Measurements from ENCODE around the gene CLMN. TPM values are rescaled to one million over a fixed set of nuclear protein-coding genes. Genes with fewer than 3 reads are reported as not detected.

Gene CLMN
- total RNA-seq, 4 donors from 2014 or later = 3.3 to 14.1 (median 5.1) TPM

DNA sequence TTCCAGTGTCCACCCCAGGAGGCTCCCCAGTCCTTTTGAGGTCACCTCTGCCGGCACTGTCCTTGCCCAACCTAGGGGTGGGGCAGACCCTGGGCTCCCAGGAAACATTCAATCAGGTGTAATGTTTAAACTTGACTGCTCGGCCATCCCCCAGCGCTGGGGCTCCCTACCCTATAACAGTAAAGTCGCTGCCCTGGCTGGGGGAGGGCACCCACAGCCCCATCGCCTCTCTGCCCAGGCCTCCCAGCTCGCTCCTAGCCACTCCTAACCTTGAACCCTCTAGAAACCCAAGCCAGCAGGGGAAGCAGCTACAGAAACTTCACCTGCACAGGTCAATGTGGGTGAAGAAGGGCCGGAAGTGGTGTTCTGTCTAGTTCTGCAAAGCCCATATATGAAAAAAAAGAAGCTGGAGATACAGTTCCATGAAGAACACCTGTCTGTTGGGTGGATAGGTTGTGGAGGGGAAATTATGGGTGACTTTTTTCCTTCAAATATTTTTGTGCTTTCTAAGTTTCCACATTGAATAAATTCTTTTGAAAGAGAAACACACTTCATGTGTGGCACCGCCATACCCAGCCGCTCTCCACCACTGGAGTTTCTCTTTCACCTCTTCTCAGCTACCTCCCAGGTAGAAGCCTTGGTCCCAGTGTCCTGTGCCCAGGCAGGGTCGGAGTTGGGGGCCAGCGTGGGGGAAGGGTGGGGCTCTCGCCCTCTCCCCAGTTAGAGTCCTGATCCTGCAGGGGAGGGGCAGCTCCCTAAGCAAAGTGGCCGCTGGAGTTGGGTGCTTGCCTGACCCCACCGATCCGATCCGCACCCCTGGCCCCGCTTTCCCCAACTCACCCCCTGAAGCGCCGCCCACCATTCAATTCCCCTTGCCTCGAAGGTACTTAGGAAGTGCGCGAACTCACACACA lies 1.1 kb downstream of the CLMN start:
- intact Hi-C loops (cut with DNase I) = no loop called here
- Histone ChIP-seq H3K27me3 (peaks cover 0 to 14% (median 0%) of the 10 kb centered on the region in 4 donors), H3K36me3 (no peaks in the 10 kb centered on the region), H3K4me3 (peak overlapping the region; percentile 56 to 97 (median 72)), H3K27ac (peak overlapping the region; percentile 72 to 88 (median 82)), H3K9me3 (no peaks in the 10 kb centered on the region), H3K4me1 (peaks cover 22 to 91% (median 44%) of the 10 kb centered on the region in 3 donors)
- TF ChIP-seq, protein P1, sequence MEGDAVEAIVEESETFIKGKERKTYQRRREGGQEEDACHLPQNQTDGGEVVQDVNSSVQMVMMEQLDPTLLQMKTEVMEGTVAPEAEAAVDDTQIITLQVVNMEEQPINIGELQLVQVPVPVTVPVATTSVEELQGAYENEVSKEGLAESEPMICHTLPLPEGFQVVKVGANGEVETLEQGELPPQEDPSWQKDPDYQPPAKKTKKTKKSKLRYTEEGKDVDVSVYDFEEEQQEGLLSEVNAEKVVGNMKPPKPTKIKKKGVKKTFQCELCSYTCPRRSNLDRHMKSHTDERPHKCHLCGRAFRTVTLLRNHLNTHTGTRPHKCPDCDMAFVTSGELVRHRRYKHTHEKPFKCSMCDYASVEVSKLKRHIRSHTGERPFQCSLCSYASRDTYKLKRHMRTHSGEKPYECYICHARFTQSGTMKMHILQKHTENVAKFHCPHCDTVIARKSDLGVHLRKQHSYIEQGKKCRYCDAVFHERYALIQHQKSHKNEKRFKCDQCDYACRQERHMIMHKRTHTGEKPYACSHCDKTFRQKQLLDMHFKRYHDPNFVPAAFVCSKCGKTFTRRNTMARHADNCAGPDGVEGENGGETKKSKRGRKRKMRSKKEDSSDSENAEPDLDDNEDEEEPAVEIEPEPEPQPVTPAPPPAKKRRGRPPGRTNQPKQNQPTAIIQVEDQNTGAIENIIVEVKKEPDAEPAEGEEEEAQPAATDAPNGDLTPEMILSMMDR (IDR thresholded peaks at IDR 0.05) = no peak
- TF ChIP-seq POLR2A (IDR thresholded peaks at IDR 0.05) = no peak
- WGBS, 2 donors = 22 to 56% methylated on average over 10 to 11 of the region's 22 CpGs
- DNase-seq = no peak

DNA sequence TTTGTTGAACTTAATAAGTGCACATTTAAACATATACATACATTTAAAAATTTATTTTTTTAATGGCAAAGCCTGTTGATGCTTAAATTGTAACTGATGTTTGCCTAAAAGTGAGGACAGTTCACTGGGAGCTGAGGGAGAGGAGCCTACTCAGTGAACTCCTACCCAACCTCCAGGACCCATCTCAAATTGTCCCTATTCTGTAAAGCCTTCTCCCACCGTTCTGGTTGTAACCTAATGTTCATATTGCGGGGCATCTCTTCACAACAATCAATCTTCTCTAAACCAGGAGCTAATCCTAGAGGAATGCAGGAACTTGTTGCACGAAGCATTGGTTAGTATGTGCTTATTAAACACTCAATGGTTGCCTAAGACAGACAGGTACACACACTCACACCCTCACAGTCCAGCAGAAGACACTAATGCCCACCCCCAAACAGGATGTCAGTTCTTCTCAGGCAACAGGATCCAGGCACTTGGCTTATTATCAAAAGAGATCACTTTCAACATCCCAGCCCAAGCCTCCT lies 1.8 kb downstream of the CLMN start:
- Histone ChIP-seq H3K36me3 (no peaks in the 10 kb centered on the region), H3K27me3 (peaks cover 0 to 14% (median 0%) of the 10 kb centered on the region in 4 donors), H3K4me3 (peak overlapping the region in 2 of 4 donors; percentile 80 to 97), H3K27ac (peak overlapping the region in 3 of 4 donors; percentile 81 to 88 (median 83)), H3K4me1 (peaks cover 22 to 91% (median 39%) of the 10 kb centered on the region in 3 donors), H3K9me3 (no peaks in the 10 kb centered on the region)
- intact Hi-C loops (cut with DNase I) = no loop called here
- no peak for DNase-seq
- TF ChIP-seq, protein P1 (IDR thresholded peaks at IDR 0.05) = no peak
- TF ChIP-seq POLR2A (IDR thresholded peaks at IDR 0.05) = no peak
- 38 to 45% methylated on average over 3 of the region's 3 CpGs for WGBS, 2 donors

DNA sequence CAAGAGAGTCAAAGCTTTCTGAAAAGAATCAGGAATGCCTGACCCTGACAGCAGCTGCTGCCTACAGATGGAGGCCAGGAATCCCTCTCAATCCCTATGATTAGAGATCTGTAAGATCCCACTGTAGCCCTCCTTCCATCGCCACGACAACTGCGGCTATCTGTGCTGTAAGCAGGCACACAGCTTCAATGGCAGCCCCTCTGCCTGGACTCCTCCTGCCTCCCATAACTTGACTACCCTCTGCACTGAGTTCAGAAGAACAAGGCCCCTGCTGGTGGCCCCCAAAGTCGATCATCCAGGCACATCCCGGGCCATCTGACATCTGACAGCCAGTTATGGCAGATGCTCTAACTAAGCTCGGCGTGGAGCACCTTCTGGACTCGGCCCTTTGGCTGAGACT lies 2.9 kb downstream of the CLMN start:
- H3K4me3 ChIP-seq = peak overlapping the region in 1 of 4 donors; percentile 2
- H3K36me3 ChIP-seq = no peaks in the 10 kb centered on the region
- TF ChIP-seq, protein P1 (IDR thresholded peaks at IDR 0.05) = no peak
- TF ChIP-seq POLR2A (IDR thresholded peaks at IDR 0.05) = no peak
- peaks cover 0 to 14% (median 0%) of the 10 kb centered on the region in 4 donors for H3K27me3 ChIP-seq
- intact Hi-C loops (cut with DNase I) = no loop called here
- DNase-seq = no peak
- no peaks in the 10 kb centered on the region for H3K9me3 ChIP-seq
- 66 to 76% methylated on average over 7 of the region's 8 CpGs for WGBS, 2 donors
- H3K4me1 ChIP-seq = peaks cover 22 to 90% (median 32%) of the 10 kb centered on the region in 3 donors
- H3K27ac ChIP-seq = peak overlapping the region in 3 of 4 donors; percentile 13 to 81 (median 79)

DNA sequence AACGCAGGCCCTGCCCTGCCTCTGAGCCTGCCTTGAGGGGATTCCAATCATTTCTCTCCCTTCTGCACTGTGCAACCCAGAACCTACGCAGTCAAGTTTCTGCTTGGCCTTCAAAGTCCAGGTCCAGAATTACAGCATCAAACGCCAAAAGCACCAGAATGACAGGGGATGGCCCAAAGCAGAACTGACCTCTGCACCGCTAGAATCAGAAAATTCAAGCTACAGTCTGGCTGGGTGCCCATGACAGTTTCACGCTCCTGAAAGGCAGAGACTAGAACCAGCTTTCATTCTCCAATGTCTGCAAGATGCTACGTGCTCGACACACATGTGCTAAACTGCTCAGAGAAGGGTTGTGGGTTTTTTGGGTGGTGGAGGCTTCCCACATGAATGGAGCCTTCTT lies 4.1 kb downstream of the CLMN start:
- TF ChIP-seq POLR2A (IDR thresholded peaks at IDR 0.05) = no peak
- TF ChIP-seq, protein P1 (IDR thresholded peaks at IDR 0.05) = no peak
- DNase-seq = no peak
- 23 to 76% methylated on average over 5 of the region's 7 CpGs for WGBS, 2 donors
- Histone ChIP-seq H3K4me3 (no peak overlapping the region), H3K4me1 (peaks cover 22 to 82% (median 31%) of the 10 kb centered on the region in 3 donors), H3K27ac (peak overlapping the region in 3 of 4 donors; percentile 62 to 79 (median 62)), H3K36me3 (no peaks in the 10 kb centered on the region), H3K27me3 (peaks cover 0 to 12% (median 0%) of the 10 kb centered on the region in 4 donors), H3K9me3 (no peaks in the 10 kb centered on the region)
- intact Hi-C loops (cut with DNase I) = no loop called here

DNA sequence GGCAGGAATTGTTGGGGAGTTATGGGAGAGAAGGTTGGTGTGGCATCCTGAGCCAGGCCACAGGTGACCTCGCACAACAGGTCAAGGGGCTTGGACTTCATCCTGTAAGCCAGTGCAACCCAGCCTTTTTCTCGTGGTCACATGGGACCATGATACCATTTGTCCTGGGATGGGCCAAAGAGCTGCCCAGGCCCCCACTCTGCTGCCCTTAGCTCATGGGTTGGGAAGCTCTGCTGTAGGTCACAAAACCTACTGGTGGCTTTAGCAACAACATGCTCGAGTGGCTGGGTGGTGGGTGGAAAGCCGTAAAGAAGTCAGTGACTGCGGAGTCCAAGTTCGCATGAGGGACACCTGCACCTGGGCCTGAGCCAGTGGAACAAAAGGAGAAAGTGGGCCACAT lies 4.6 kb downstream of the CLMN start:
- Histone ChIP-seq H3K9me3 (no peaks in the 10 kb centered on the region), H3K27ac (peak overlapping the region; percentile 33 to 79 (median 62)), H3K27me3 (peaks cover 0 to 8% (median 0%) of the 10 kb centered on the region in 4 donors), H3K4me1 (peaks cover 20 to 80% (median 27%) of the 10 kb centered on the region in 3 donors), H3K4me3 (no peak overlapping the region), H3K36me3 (no peaks in the 10 kb centered on the region)
- WGBS, 2 donors = 78 to 85% methylated on average over 5 to 6 of the region's 6 CpGs
- no peak for DNase-seq
- intact Hi-C loops (cut with DNase I) = no loop called here
- TF ChIP-seq, protein P1 (IDR thresholded peaks at IDR 0.05) = no peak
- TF ChIP-seq POLR2A (IDR thresholded peaks at IDR 0.05) = no peak
